ENCODE results near the gene EML1.

DNA sequence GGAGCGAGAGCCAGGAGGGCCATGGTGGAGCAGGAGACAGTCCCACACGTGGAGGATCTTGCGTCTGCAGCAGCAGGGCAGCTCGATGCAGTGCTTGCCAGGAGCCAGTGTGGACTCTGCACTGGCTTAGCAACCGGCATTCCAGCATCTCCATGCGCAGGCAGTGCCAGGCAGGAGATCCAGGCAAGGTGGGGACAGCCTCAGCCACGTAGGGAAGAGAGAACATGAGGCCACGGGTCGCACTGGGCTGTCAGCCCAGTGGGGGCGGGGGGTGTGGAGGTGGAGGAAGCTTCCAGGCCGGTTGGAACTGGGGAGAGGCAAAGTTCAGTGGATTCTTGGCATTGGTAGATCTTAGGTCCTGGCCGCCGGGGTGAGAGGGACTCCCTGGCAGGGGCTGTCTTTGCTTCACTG, 151.0 kb downstream of the EML1 start:
- TF ChIP-seq, protein P1, sequence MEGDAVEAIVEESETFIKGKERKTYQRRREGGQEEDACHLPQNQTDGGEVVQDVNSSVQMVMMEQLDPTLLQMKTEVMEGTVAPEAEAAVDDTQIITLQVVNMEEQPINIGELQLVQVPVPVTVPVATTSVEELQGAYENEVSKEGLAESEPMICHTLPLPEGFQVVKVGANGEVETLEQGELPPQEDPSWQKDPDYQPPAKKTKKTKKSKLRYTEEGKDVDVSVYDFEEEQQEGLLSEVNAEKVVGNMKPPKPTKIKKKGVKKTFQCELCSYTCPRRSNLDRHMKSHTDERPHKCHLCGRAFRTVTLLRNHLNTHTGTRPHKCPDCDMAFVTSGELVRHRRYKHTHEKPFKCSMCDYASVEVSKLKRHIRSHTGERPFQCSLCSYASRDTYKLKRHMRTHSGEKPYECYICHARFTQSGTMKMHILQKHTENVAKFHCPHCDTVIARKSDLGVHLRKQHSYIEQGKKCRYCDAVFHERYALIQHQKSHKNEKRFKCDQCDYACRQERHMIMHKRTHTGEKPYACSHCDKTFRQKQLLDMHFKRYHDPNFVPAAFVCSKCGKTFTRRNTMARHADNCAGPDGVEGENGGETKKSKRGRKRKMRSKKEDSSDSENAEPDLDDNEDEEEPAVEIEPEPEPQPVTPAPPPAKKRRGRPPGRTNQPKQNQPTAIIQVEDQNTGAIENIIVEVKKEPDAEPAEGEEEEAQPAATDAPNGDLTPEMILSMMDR (IDR thresholded peaks at IDR 0.05): no peak
- no peak for TF ChIP-seq EZH2 (IDR thresholded peaks at IDR 0.05)

Data from neural progenitor cell (in vitro differentiated cells).